Loucy (cell line): ENCODE measurements around the gene FGF11.

Source experiments
- EZH2phosphoT487 ChIP-seq: fragments of 200-600 bp; IDR thresholded peaks from 2 replicates; pipeline ENCODE4 v1.6.1; 2018; ENCODE audit warnings: antibody characterized with exemption, mild to moderate bottlenecking, moderate library complexity, borderline replicate concordance
- TF ChIP-seq, protein P1 (sequence below): fragments of 200-600 bp; sonication (generic); conservative IDR thresholded peaks from 2 replicates; pipeline ENCODE4 v1.5.1; 2014; ENCODE audit warnings: mild to moderate bottlenecking, antibody characterized with exemption, low read length

DNA sequence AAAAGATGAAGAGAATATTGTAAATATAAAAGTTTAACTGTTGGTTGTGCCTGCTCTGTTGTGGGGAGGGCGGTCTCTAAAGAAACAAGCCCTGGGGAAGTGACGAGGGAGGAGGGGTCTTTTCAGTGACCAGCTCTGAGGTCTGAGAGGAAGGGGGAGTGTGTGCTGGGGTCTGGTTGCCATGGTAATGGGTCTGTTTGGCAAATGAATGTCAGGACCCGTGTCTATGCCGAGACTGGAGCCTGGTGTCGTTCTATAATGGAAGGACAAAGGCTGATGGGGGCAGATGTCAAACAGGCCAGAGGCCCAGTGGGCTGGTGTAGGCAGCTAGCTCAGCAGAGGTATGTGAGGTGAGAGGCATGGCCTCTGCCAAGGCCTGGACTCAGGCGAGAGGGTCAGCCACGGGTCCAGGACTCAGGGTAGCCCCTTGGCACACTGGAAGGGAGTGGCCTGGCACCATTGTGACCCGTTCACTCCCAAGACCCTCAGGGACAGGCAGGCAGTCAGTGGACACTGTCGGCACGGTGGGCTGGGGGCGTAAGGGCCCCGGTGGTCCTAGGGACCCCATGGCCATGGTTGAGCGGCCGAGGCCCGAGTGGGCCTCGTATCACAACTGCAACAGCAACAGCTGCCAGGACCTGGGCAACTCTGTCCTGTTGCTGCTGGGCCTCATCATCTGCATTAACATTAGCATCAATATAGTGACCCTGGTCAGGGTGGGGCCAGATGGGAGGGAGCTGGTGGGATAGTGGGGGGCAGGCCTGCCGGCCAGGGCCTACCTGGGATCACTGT, 19.3 kb upstream of the FGF11 start, which contains the start of gene SPEM1:
- TF ChIP-seq, protein P1, sequence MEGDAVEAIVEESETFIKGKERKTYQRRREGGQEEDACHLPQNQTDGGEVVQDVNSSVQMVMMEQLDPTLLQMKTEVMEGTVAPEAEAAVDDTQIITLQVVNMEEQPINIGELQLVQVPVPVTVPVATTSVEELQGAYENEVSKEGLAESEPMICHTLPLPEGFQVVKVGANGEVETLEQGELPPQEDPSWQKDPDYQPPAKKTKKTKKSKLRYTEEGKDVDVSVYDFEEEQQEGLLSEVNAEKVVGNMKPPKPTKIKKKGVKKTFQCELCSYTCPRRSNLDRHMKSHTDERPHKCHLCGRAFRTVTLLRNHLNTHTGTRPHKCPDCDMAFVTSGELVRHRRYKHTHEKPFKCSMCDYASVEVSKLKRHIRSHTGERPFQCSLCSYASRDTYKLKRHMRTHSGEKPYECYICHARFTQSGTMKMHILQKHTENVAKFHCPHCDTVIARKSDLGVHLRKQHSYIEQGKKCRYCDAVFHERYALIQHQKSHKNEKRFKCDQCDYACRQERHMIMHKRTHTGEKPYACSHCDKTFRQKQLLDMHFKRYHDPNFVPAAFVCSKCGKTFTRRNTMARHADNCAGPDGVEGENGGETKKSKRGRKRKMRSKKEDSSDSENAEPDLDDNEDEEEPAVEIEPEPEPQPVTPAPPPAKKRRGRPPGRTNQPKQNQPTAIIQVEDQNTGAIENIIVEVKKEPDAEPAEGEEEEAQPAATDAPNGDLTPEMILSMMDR, result no peak
- no peak for TF ChIP-seq EZH2phosphoT487
